K562 (cell line): ENCODE results near the gene PNRC2. TPM values are rescaled to one million over a fixed set of nuclear protein-coding genes. Genes with fewer than 3 reads are reported as not detected.

Experiments used
- CCNT2 ChIP-seq: IDR thresholded peaks from 2 replicates; pipeline ENCODE4 v1.6.1; 2011; ENCODE audit warnings: borderline replicate concordance, low read depth, mild to moderate bottlenecking, moderate library complexity, mixed read lengths, low read length; ENCODE audit not compliant: insufficient read length; ENCODE audit errors: extremely low read depth
- CREM ChIP-seq: IDR thresholded peaks from 2 replicates; pipeline ENCODE4 v1.6.1; 2014; ENCODE audit warnings: antibody characterized with exemption, low read depth
- GABPB2 ChIP-seq: fragments of 250-450 bp; sonication (Bioruptor Pico); conservative IDR thresholded peaks from 2 replicates; pipeline ENCODE4 v1.5.1; 2021; ENCODE audit warnings: mild to moderate bottlenecking
- GATAD2B ChIP-seq: fragments of 450-650 bp; IDR thresholded peaks from 2 replicates; pipeline ENCODE4 v1.6.1; 2017; ENCODE audit warnings: mild to moderate bottlenecking, borderline replicate concordance
- GTF2A2 ChIP-seq: IDR thresholded peaks from 2 replicates; pipeline ENCODE4 v1.6.1; 2016; ENCODE audit warnings: mild to moderate bottlenecking, missing genetic modification characterization, missing compliant biosample characterization
- HINFP ChIP-seq: fragments of 450-650 bp; conservative IDR thresholded peaks from 2 replicates; pipeline ENCODE4 v1.6.1; 2016; ENCODE audit warnings: missing genetic modification characterization, low read depth, mild to moderate bottlenecking, control low read depth, missing compliant biosample characterization
- JUND ChIP-seq, 2 experiments: IDR thresholded peaks; 2 replicates in 1 of 2; 3 replicates in 1 of 2; pipeline ENCODE4 v1.6.1; 2011; ENCODE audit warnings: borderline replicate concordance in 2 of 2, low read depth in 2 of 2, low read length in 2 of 2, improper control_type of control experiment in 1 of 2, missing biosample characterization in 1 of 2, missing genetic modification characterization in 1 of 2, missing genetic modification reagents in 1 of 2
- KLF10 ChIP-seq: fragments of 250-450 bp; sonication (Bioruptor Pico); IDR thresholded peaks from 2 replicates; pipeline ENCODE4 v1.6.1; 2021; ENCODE audit warnings: matching md5 sums
- NCOA4 ChIP-seq: fragments of 450-650 bp; IDR thresholded peaks from 2 replicates; pipeline ENCODE4 v1.6.1; 2018; ENCODE audit warnings: mild to moderate bottlenecking; ENCODE audit not compliant: partially characterized antibody
- NFE2 ChIP-seq: IDR thresholded peaks from 2 replicates; pipeline ENCODE4 v1.6.1; 2014; ENCODE audit warnings: antibody characterized with exemption, low read depth
- PATZ1 ChIP-seq: fragments of 250-450 bp; sonication (Bioruptor Pico); IDR thresholded peaks from 2 replicates; pipeline ENCODE4 v1.5.0; 2020; ENCODE audit warnings: mild to moderate bottlenecking, borderline replicate concordance
- POLR2H ChIP-seq: IDR thresholded peaks from 2 replicates; pipeline ENCODE4 v1.6.1; 2016; ENCODE audit warnings: missing genetic modification characterization, low read depth, mild to moderate bottlenecking, control low read depth, missing compliant biosample characterization, moderate library complexity
- PRPF4 ChIP-seq: fragments of 200-400 bp; formaldehyde crosslinking; IDR thresholded peaks from one replicate; pipeline ENCODE4 v1.6.1; 2017; ENCODE audit warnings: low read length, low read depth, mild to moderate bottlenecking; ENCODE audit not compliant: insufficient read depth, poor library complexity, severe bottlenecking
- PYGO2 ChIP-seq: fragments of 450-650 bp; IDR thresholded peaks from 2 replicates; pipeline ENCODE4 v1.6.1; 2016; ENCODE audit warnings: mild to moderate bottlenecking, missing genetic modification characterization, moderate library complexity, missing compliant biosample characterization
- RFX5 ChIP-seq: IDR thresholded peaks from 2 replicates; pipeline ENCODE4 v1.6.1; 2011; ENCODE audit warnings: low read depth, mild to moderate bottlenecking, improper control_type of control experiment, low read length
- SAFB2 ChIP-seq: fragments of 200-400 bp; formaldehyde crosslinking; IDR thresholded peaks from 2 replicates; pipeline ENCODE4 v1.6.1; 2018; ENCODE audit warnings: borderline replicate concordance, low read length, low read depth, moderate library complexity; ENCODE audit not compliant: severe bottlenecking
- SIN3A ChIP-seq, 2 experiments: fragments of 150-350 bp in 1 of 2; IDR thresholded peaks; 2 replicates each; pipeline ENCODE4 v1.6.1; 2011 to 2016; ENCODE audit warnings: borderline replicate concordance in 2 of 2, low read depth in 2 of 2, low read length in 2 of 2, mild to moderate bottlenecking in 2 of 2, moderate library complexity in 2 of 2; ENCODE audit not compliant: control insufficient read depth in 1 of 2
- SLC30A9 ChIP-seq: fragments of 250-450 bp; sonication (Bioruptor Pico); IDR thresholded peaks from 2 replicates; pipeline ENCODE4 v1.8.0; 2022; ENCODE audit warnings: mild to moderate bottlenecking, moderate library complexity
- YY1 ChIP-seq, 3 experiments: IDR thresholded peaks; 2 replicates each; pipeline ENCODE4 v1.6.1; 2011; ENCODE audit warnings: low read length in 2 of 3, mild to moderate bottlenecking in 2 of 3, moderate library complexity in 2 of 3, borderline replicate concordance in 1 of 3, control low read depth in 1 of 3, low read depth in 1 of 3; ENCODE audit not compliant: insufficient read depth in 3 of 3, insufficient replicate concordance in 2 of 3, control insufficient read depth in 1 of 3, insufficient read length in 1 of 3; ENCODE audit errors: extremely low read depth in 1 of 3
- ZBED1 ChIP-seq: IDR thresholded peaks from 2 replicates; pipeline ENCODE4 v1.6.1; 2014
- ZNF282 ChIP-seq: sonication (generic); formaldehyde crosslinking; IDR thresholded peaks from 2 replicates; pipeline ENCODE4 v1.8.1; 2023; ENCODE audit warnings: missing genetic modification reagents
- ZNF3 ChIP-seq: fragments of 250-450 bp; sonication (Bioruptor Pico); IDR thresholded peaks from 2 replicates; pipeline ENCODE4 v1.5.0; 2021; ENCODE audit warnings: mild to moderate bottlenecking, moderate library complexity
- ZNF75A ChIP-seq: fragments of 450-650 bp; formaldehyde crosslinking; IDR thresholded peaks from 2 replicates; pipeline ENCODE4 v1.4.0; 2020; ENCODE audit warnings: mild to moderate bottlenecking
- polyA plus RNA-seq, 8 experiments: library from polyadenylated mRNA; depleted of rRNA in 4 of 8; stranded (reverse) in 5 of 8; unstranded in 3 of 8; fragments of >200 nt; fragmentation: Nextera tagmentation in 2 of 8; fragmentation: Illumina TruSeq in 1 of 8; extraction: Ambion mirVana in 2 of 8; extraction: Trizol in 1 of 8; gene quantifications; 2 replicates each; pipeline versions ENCODE4 v1.2.1 to v1.2.3, GENCODE V29; 2011 to 2014; ENCODE audit warnings: inconsistent platforms in 1 of 8, missing spikeins in 1 of 8
- total RNA-seq, 7 experiments: library from RNA; depleted of rRNA in 6 of 7; stranded (reverse); fragments of >200 nt in 6 of 7; fragmentation: Illumina TruSeq in 2 of 7; extraction: Trizol in 2 of 7; gene quantifications; 2 replicates each; pipeline versions ENCODE4 v1.2.1 to v1.2.3, GENCODE V29; 2011 to 2021; ENCODE audit warnings: low replicate concordance in 1 of 7

The PNRC2 gene
- total and polyA plus RNA-seq, 9 of the 15 experiments (the other 6 are each of a cell fraction or from before 2014, with no cell fraction given) = 127 to 303 (median 203) TPM

- no peak for TF ChIP-seq NCOA4
- TF ChIP-seq RFX5 = no peak
- no peak for TF ChIP-seq PYGO2 (tag)
- no peak; the same call in 1 of the 2 replicates for TF ChIP-seq GTF2A2 (tag)
- peak; percentile 37 for TF ChIP-seq NFE2
- TF ChIP-seq GATAD2B = peak; percentile 13; the same call in 1 of the 2 replicates
- no peak for TF ChIP-seq GABPB2 (CRISPR knock-in tag)
- peak; percentile 98 for TF ChIP-seq PRPF4
- peak; percentile 79 for TF ChIP-seq CCNT2
- peak; percentile 68 to 92 (median 89) for TF ChIP-seq YY1 (IDR thresholded peaks at IDR 0.05; ENCODE audit: borderline replicate concordance in 1 of 3, control insufficient read depth in 1 of 3, extremely low read depth in 1 of 3, insufficient read depth in 3 of 3, insufficient read length in 1 of 3, insufficient replicate concordance in 2 of 3, low read depth in 1 of 3, low read length in 2 of 3)
- TF ChIP-seq ZNF282 = peak; percentile 95; the same call in 1 of the 2 replicates
- TF ChIP-seq SAFB2 = no peak
- TF ChIP-seq PATZ1 (CRISPR knock-in tag) = 0 out of 2 replicates have a peak, but pooled peaks have one; percentile 12
- TF ChIP-seq ZNF3 (CRISPR knock-in tag) = no peak
- TF ChIP-seq CREM = peak; percentile 86
- peak; percentile 17 for TF ChIP-seq JUND (IDR thresholded peaks at IDR 0.05; ENCODE audit: borderline replicate concordance, low read depth, low read length)
- peak; percentile 28; the same call in 1 of the 3 replicates for TF ChIP-seq JUND (tag; IDR thresholded peaks at IDR 0.05; ENCODE audit: borderline replicate concordance, low read depth, low read length)
- peak; percentile 72; the same call in 1 of the 2 replicates for TF ChIP-seq SLC30A9
- TF ChIP-seq SIN3A (IDR thresholded peaks at IDR 0.05; ENCODE audit: borderline replicate concordance in 2 of 2, control insufficient read depth in 1 of 2, low read depth in 2 of 2, low read length in 2 of 2) = peak; percentile 35 to 81; a peak in 2 of 4 replicates
- 0 out of 2 replicates have a peak, but pooled peaks have one; percentile 27 for TF ChIP-seq HINFP (tag)
- no peak for TF ChIP-seq KLF10
- TF ChIP-seq ZNF75A (CRISPR knock-in tag) = no peak; the same call in 1 of the 2 replicates
- no peak; the same call in none of the 2 replicates for TF ChIP-seq ZBED1
- TF ChIP-seq POLR2H (tag) = peak; percentile 95
Observed at GRCh38 chr1:23979881-23980727, 20.5 kb downstream of the PNRC2 start, which contains the start of gene SRSF10 (continued).
